H7 (cell line): ENCODE measurements around the gene ACOT9. TPM values are rescaled to one million over a fixed set of nuclear protein-coding genes. Genes with fewer than 3 reads are reported as not detected.

Source experiments
- DNase-seq: peaks from one replicate; pipeline ENCODE4 v3.0.0; 2012
- H3K27me3 ChIP-seq: 2 replicates; pipeline ENCODE4 v1.6.0; 2011; ENCODE audit warnings: mild to moderate bottlenecking, low read length; ENCODE audit not compliant: control insufficient read depth, insufficient read depth
- H3K36me3 ChIP-seq: replicated peaks from 2 replicates; pipeline ENCODE4 v1.5.1; 2011; ENCODE audit warnings: low read length; ENCODE audit not compliant: control insufficient read depth, insufficient read depth
- H3K4me3 ChIP-seq: 2 replicates; pipeline ENCODE4 v1.5.1; 2011; ENCODE audit warnings: low read depth, mild to moderate bottlenecking, control low read depth, low read length, moderate library complexity; ENCODE audit not compliant: insufficient read depth
- total RNA-seq: library from RNA; depleted of rRNA; stranded (reverse); fragments of >200 nt; shearing (Covaris generic); gene quantifications from 2 replicates; pipeline ENCODE4 v1.2.3, GENCODE V29; 2014; rRNA removed

ACOT9 gene
- total RNA-seq, 1 experiment from 2014 or later: 48.5 TPM

DNA sequence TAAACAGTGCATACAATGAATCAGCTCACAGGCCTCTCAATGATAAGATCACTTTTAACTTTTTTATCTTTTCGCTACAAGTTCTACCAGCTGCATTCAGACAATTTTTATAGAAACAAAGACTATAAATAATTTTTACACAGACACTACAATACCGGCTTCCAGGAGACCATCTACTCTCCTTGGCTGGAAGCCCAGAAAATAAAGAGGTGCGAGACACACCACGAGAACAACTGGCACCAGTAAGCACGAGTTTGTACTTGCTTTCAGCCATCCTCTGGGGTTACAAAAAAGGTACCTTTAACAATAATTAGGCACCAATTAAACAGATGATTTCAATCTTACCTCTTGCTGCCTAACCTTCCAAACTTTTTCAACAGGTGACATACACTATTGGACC is 87.0 kb downstream of the ACOT9 start:
- Histone ChIP-seq H3K27me3 (no peaks in the 10 kb centered on the region), H3K4me3 (no peak overlapping the region), H3K36me3 (no peaks in the 10 kb centered on the region; the same call in 1 of the 2 replicates)
- no peak for DNase-seq

Other genes starting within 250 kb of the ACOT9 start
- gene PRDX4, start 75.8 kb downstream of the ACOT9 start, total RNA-seq: 474 and 507 TPM in 2 replicates
- gene SAT1, start 39.9 kb upstream of the ACOT9 start, total RNA-seq: 107 and 187 TPM in 2 replicates
- 72.0 and 72.2 TPM in 2 replicates for gene APOO, start 164.7 kb upstream of the ACOT9 start, total RNA-seq
- 0.07 TPM in 1 of 2 replicates, not detected in the other for gene CXorf58, start 164.7 kb upstream of the ACOT9 start, total RNA-seq